K562 (cell line): Measurements from ENCODE around the gene GHITM. TPM values are rescaled to one million over a fixed set of nuclear protein-coding genes. Genes with fewer than 3 reads are reported as not detected.
"Not testable (repeated sequence)": the region's sequence is repeated elsewhere in the genome, so short reads cannot be mapped to it uniquely, and the experiment has no call there.

ENCODE experiments used
- ATAC-seq: fragments of 200-7000 bp; cut with Tn5 transposase; 3 replicates; pipeline ENCODE4 v1.9.1; 2020; ENCODE audit warnings: moderate library complexity
- BruUV-seq: library from RNA; stranded (reverse); fragments of 400-500 nt; replicated peaks from 2 replicates; lab custom pipeline; 2021; lab: Mats Ljungman, UMichigan
- CTCF ChIA-PET: fragments of 300-600 bp; formaldehyde crosslinking; extraction: SDS; loops from one replicate; lab custom pipeline; 2021; ENCODE audit warnings: low intra/inter-chr PET ratio; lab: Yijun Ruan, JAX
- POLR2A ChIA-PET: fragments of 300-600, 350-650 bp; sonication (Branson Sonifier 250); formaldehyde crosslinking; extraction: SDS; loops from one replicate; lab custom pipeline; 2021; ENCODE audit warnings: antibody characterized with exemption, inconsistent platforms; lab: Yijun Ruan, JAX
- DNase-seq, 4 experiments: peaks; one replicate each; pipeline versions ENCODE4 v3.0.0 to v3.0.0-alpha.2; 2011 to 2018; ENCODE audit warnings: low spot score in 3 of 4, mixed read lengths in 3 of 4; ENCODE audit errors: extremely low read depth in 1 of 4
- FAIRE-seq: peaks from 2 replicates; lab custom pipeline; 2011; peaks lifted over from hg19 to GRCh38; lab: Jason Lieb, UNC
- H2AFZ ChIP-seq: 2 replicates; pipeline ENCODE4 v1.6.0; 2011; ENCODE audit warnings: low read depth, low read length, control low read depth, inconsistent platforms
- H3K27ac ChIP-seq: fragments of 200-600 bp; 3 replicates; pipeline ENCODE4 v1.8.0; 2011; ENCODE audit warnings: low read depth, mild to moderate bottlenecking, control low read depth, inconsistent platforms, low read length, moderate library complexity, mixed read lengths; ENCODE audit errors: extremely low read depth
- H3K27me3 ChIP-seq, 2 experiments: fragments of 300-600 bp in 1 of 2; 2 replicates in 1 of 2; 3 replicates in 1 of 2; pipeline versions ENCODE4 v1.6.0 to v1.8.0; 2011; ENCODE audit warnings: inconsistent platforms in 2 of 2, low read length in 2 of 2, mild to moderate bottlenecking in 1 of 2, mixed read lengths in 1 of 2, moderate library complexity in 1 of 2; ENCODE audit not compliant: control insufficient read depth in 2 of 2, insufficient read depth in 2 of 2
- H3K36me3 ChIP-seq: fragments of 300-600 bp; 3 replicates; pipeline ENCODE4 v1.8.0; 2011; ENCODE audit warnings: mild to moderate bottlenecking, low read length, inconsistent platforms; ENCODE audit not compliant: control insufficient read depth, insufficient read depth
- H3K4me1 ChIP-seq, 2 experiments: fragments of 200-600 bp in 1 of 2; replicated peaks in 1 of 2; 2 replicates in 1 of 2; 3 replicates in 1 of 2; pipeline versions ENCODE4 v1.5.1 to v1.8.0; 2011; ENCODE audit warnings: inconsistent platforms in 2 of 2, low read length in 2 of 2, mild to moderate bottlenecking in 1 of 2, mixed read lengths in 1 of 2, moderate library complexity in 1 of 2; ENCODE audit not compliant: control insufficient read depth in 2 of 2, insufficient read depth in 2 of 2
- H3K4me2 ChIP-seq: 2 replicates; pipeline ENCODE4 v1.6.1; 2011; ENCODE audit warnings: low read length, control low read depth, inconsistent platforms, mixed read lengths; ENCODE audit not compliant: insufficient read depth
- H3K4me3 ChIP-seq: fragments of 200-600 bp; sonication (generic), shearing (Covaris generic); 2 replicates; pipeline ENCODE4 v1.5.1; 2016; ENCODE audit warnings: control low read depth, inconsistent platforms
- H3K79me2 ChIP-seq: fragments of 200-600 bp; 3 replicates; pipeline ENCODE4 v1.8.0; 2011; ENCODE audit warnings: low read length, inconsistent platforms; ENCODE audit not compliant: control insufficient read depth, insufficient read depth
- H3K9ac ChIP-seq, 2 experiments: 2 replicates each; pipeline versions ENCODE4 v1.6.0 to v1.6.1; 2011; ENCODE audit warnings: low read depth in 2 of 2, low read length in 2 of 2, control low read depth in 1 of 2, inconsistent platforms in 1 of 2, mild to moderate bottlenecking in 1 of 2, mixed read lengths in 1 of 2; ENCODE audit not compliant: insufficient read depth in 1 of 2
- H3K9me1 ChIP-seq: one replicate; pipeline ENCODE4 v1.6.0; 2011; ENCODE audit warnings: inconsistent platforms, mild to moderate bottlenecking, low read length, moderate library complexity; ENCODE audit not compliant: control insufficient read depth, insufficient read depth
- H3K9me3 ChIP-seq: replicated peaks from 2 replicates; pipeline ENCODE4 v1.5.1; 2011; ENCODE audit warnings: low read depth, low read length, inconsistent platforms; ENCODE audit not compliant: control insufficient read depth, insufficient read depth
- H4K20me1 ChIP-seq: replicated peaks from 2 replicates; pipeline ENCODE4 v1.6.1; 2011; ENCODE audit warnings: low read length, inconsistent platforms, mixed read lengths; ENCODE audit not compliant: control insufficient read depth, insufficient read depth
- SPI1 ChIP-seq: IDR thresholded peaks from 2 replicates; pipeline ENCODE4 v1.6.1; 2011; ENCODE audit warnings: low read depth, low read length, control low read depth, borderline replicate concordance
- WGBS: fragments of 100-300 bp; shearing (Covaris generic); methylation state at CpG from one replicate; pipeline ENCODE4 v1.1.6; 2016; ENCODE audit warnings: low coverage, mixed read lengths; ENCODE audit not compliant: insufficient coverage; ENCODE audit errors: missing lambda C conversion rate; 5-methylcytosine and 5-hydroxymethylcytosine counted together
- in situ Hi-C: fragments of 300-500 bp; cut with MboI; formaldehyde crosslinking; loops from 4 replicates; pipeline ENCODE4 v1.15.0; 2018; ENCODE audit warnings: inconsistent platforms, mixed read lengths
- intact Hi-C: fragments of 100-400 bp; cut with micrococcal nuclease; formaldehyde crosslinking; loops from 2 replicates; pipeline ENCODE4 v1.14.2; 2022
- polyA plus RNA-seq, 8 experiments: library from polyadenylated mRNA; depleted of rRNA in 4 of 8; stranded (reverse) in 5 of 8; unstranded in 3 of 8; fragments of >200 nt; fragmentation: Nextera tagmentation in 2 of 8; fragmentation: Illumina TruSeq in 1 of 8; extraction: Ambion mirVana in 2 of 8; extraction: Trizol in 1 of 8; gene quantifications; 2 replicates each; pipeline versions ENCODE4 v1.2.1 to v1.2.3, GENCODE V29; 2011 to 2014; ENCODE audit warnings: inconsistent platforms in 1 of 8, missing spikeins in 1 of 8
- total RNA-seq, 7 experiments: library from RNA; depleted of rRNA in 6 of 7; stranded (reverse); fragments of >200 nt in 6 of 7; fragmentation: Illumina TruSeq in 2 of 7; extraction: Trizol in 2 of 7; gene quantifications; 2 replicates each; pipeline versions ENCODE4 v1.2.1 to v1.2.3, GENCODE V29; 2011 to 2021; ENCODE audit warnings: low replicate concordance in 1 of 7

Gene GHITM
- total and polyA plus RNA-seq, 9 of the 15 experiments (the other 6 are each of a cell fraction or from before 2014, with no cell fraction given): 322 to 1,258 (median 386) TPM

DNA sequence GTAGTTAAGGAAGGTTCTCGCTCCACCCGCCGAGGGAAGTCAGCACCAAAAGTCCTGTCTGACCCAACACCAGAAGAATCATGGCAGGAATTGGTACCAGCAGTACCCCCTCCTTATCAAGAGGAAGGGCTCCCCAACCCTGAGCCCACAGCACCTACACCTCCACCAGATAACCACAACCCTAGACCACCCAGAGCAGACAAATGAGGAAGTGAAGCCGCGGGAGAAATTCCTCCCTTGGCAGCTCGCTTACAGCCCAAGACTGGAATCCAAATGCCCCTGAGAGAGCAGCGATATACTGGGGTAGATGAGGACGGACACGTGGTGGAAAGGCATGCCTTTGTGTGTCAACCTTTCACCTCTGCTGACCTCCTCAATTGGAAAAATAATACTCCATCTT lies 29.5 kb upstream of the GHITM start:
- H3K4me1 ChIP-seq, H3K4me2 ChIP-seq, H2AFZ ChIP-seq, H3K36me3 ChIP-seq, H4K20me1 ChIP-seq, H3K27ac ChIP-seq, CTCF ChIA-PET, DNase-seq, FAIRE-seq, ATAC-seq, H3K4me3 ChIP-seq, H3K9me1 ChIP-seq, H3K9ac ChIP-seq, H3K79me2 ChIP-seq, intact Hi-C loops, BruUV-seq, H3K9me3 ChIP-seq, in situ Hi-C loops, POLR2A ChIA-PET: not testable (repeated sequence)
- peak; percentile 64 for TF ChIP-seq SPI1
- WGBS: 0% methylated on average over 9 of the region's 9 CpGs
- H3K27me3 ChIP-seq: peaks cover 11 to 29% of the 10 kb centered on the region in 2 experiments; a peak in 3 of 5 replicates

DNA sequence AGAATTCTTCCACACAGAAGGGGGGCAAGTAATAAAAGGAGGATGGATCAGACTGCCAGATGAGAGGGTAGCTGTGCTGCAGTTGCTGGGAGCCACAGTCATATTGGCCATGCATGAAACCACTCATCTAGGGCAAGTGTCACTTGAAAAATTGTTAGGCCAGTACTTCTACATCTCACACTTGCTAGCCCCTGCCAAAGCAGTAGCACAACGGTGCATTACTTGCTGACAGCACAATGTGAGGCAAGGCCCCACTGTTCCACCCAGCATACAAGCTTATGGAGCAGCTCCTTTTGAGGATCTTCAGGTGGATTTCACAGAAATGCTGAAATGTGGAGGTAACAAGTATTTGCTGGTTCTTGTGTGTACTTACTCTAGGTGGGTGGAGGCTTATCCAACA lies 25.8 kb upstream of the GHITM start:
- H3K27ac ChIP-seq, POLR2A ChIA-PET, H3K36me3 ChIP-seq, H2AFZ ChIP-seq, FAIRE-seq, H3K9me3 ChIP-seq, intact Hi-C loops, H3K4me2 ChIP-seq, H3K4me3 ChIP-seq, H3K79me2 ChIP-seq, H4K20me1 ChIP-seq, in situ Hi-C loops, H3K4me1 ChIP-seq, ATAC-seq, H3K9me1 ChIP-seq, DNase-seq, H3K9ac ChIP-seq, CTCF ChIA-PET, BruUV-seq: not testable (repeated sequence)
- 0% methylated on average over 1 of the region's 1 CpG for WGBS
- H3K27me3 ChIP-seq: peaks cover 11 to 29% of the 10 kb centered on the region in 2 experiments; a peak in 3 of 5 replicates
